ENCODE data around the gene MCOLN2. TPM values are rescaled to one million over a fixed set of nuclear protein-coding genes. Genes with fewer than 3 reads are reported as not detected.
"Not testable (repeated sequence)": the region's sequence is repeated elsewhere in the genome, so short reads cannot be mapped to it uniquely, and the experiment has no call there.

MCOLN2 gene
- total RNA-seq, 1 donor from 2014 or later = 0.96 TPM

DNA sequence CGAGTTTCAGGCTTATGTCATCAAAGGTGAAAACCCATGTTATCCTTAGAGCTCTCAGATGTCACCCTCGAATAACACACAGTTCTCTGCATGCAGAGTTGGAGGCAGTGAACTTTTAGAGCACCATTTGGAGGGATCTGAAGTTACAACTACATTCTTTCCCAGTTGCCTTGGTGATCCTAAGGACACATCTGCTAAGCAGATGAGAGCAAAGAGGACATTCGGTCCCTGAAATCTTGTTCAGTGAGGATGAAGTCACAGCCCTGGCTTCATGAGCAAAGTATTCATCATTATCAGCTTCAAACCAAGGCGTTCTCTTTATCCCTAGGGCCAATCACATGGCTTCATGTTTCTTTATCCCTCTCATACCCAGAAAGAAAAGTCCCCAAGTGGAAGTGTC, 23.1 kb upstream of the MCOLN2 start:
- TF ChIP-seq, protein P1, sequence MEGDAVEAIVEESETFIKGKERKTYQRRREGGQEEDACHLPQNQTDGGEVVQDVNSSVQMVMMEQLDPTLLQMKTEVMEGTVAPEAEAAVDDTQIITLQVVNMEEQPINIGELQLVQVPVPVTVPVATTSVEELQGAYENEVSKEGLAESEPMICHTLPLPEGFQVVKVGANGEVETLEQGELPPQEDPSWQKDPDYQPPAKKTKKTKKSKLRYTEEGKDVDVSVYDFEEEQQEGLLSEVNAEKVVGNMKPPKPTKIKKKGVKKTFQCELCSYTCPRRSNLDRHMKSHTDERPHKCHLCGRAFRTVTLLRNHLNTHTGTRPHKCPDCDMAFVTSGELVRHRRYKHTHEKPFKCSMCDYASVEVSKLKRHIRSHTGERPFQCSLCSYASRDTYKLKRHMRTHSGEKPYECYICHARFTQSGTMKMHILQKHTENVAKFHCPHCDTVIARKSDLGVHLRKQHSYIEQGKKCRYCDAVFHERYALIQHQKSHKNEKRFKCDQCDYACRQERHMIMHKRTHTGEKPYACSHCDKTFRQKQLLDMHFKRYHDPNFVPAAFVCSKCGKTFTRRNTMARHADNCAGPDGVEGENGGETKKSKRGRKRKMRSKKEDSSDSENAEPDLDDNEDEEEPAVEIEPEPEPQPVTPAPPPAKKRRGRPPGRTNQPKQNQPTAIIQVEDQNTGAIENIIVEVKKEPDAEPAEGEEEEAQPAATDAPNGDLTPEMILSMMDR (IDR thresholded peaks at IDR 0.05; ENCODE audit: unreplicated experiment) = no peak
- no peak for DNase-seq (ENCODE audit: low spot score in 2 of 2, unreplicated experiment in 2 of 2)
- Mint-ChIP-seq H3K27ac (no peak overlapping the region), H3K9me3 (peaks cover 3% of the 10 kb centered on the region), H3K27me3 (ENCODE audit: low read depth) (no peaks in the 10 kb centered on the region), H3K4me3 (no peak overlapping the region), H3K36me3 (no peaks in the 10 kb centered on the region), H3K4me1 (no peaks in the 10 kb centered on the region)

DNA sequence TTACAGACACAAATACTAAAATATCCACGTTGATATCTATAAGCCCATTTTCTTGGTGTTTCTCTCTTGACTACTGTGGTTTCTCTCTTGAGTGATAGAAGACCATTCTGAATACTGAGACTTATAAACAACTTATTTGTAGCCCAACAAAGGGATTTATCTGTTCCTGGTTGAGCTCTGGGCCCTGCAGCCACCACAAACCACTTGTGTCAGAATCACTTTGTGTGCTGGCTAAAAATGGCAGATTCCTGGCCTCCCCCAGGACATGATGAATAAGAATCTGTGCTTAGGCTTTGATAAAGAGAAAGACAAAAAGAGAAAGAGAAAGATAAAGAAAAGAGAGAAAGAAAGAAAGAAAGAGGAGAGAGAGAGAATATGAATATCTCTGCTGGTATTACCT, 18.9 kb upstream of the MCOLN2 start:
- Mint-ChIP-seq H3K27me3 (ENCODE audit: low read depth) (peaks cover 10% of the 10 kb centered on the region), H3K4me1 (no peaks in the 10 kb centered on the region), H3K9me3 (peaks cover 13% of the 10 kb centered on the region), H3K27ac (no peak overlapping the region), H3K36me3 (no peaks in the 10 kb centered on the region), H3K4me3 (no peak overlapping the region)
- DNase-seq (ENCODE audit: low spot score in 2 of 2, unreplicated experiment in 2 of 2) = no peak
- TF ChIP-seq, protein P1 (IDR thresholded peaks at IDR 0.05; ENCODE audit: unreplicated experiment) = no peak

GRCh38 chr1:85005641-85006040, 8.7 kb upstream of the MCOLN2 start:
- not testable (repeated sequence) for H3K4me3 Mint-ChIP-seq; H3K4me1 Mint-ChIP-seq; H3K36me3 Mint-ChIP-seq; H3K27ac Mint-ChIP-seq; DNase-seq (ENCODE audit: low spot score in 2 of 2, unreplicated experiment in 2 of 2)
- Mint-ChIP-seq H3K9me3 (peaks cover 50% of the 10 kb centered on the region), H3K27me3 (ENCODE audit: low read depth) (peaks cover 51% of the 10 kb centered on the region)

DNA sequence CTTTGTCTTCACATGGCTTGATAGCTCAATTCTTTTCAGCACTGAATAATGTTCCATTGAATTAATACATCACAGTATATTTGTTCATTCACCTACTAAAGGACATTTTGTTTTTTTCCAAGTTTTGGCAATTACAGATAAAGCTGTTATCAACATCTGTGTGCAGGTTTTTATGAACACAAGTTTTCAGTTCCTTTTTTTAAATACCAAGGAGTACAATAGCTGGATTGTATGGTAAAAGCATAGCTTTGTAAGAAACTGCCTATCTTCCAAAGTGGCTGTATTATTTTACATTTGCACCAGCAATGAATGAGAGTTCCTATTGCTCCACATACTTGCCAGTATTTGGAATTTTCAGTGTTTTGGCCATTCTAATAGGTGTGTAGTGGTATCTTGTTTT, 4.8 kb upstream of the MCOLN2 start:
- Mint-ChIP-seq H3K9me3 (peaks cover 28% of the 10 kb centered on the region), H3K27ac (no peak overlapping the region), H3K36me3 (peaks cover 4% of the 10 kb centered on the region), H3K4me3 (no peak overlapping the region), H3K4me1 (peaks cover 8% of the 10 kb centered on the region), H3K27me3 (ENCODE audit: low read depth) (peaks cover 74% of the 10 kb centered on the region)
- TF ChIP-seq, protein P1 (IDR thresholded peaks at IDR 0.05; ENCODE audit: unreplicated experiment) = no peak
- DNase-seq (ENCODE audit: low spot score in 2 of 2, unreplicated experiment in 2 of 2) = no peak

- Mint-ChIP-seq H3K4me3 (peak overlapping the region; percentile 61), H3K9me3 (peaks cover 12% of the 10 kb centered on the region), H3K27me3 (ENCODE audit: low read depth) (peaks cover 85% of the 10 kb centered on the region), H3K4me1 (peaks cover 8% of the 10 kb centered on the region), H3K36me3 (peaks cover 2% of the 10 kb centered on the region), H3K27ac (no peak overlapping the region)
- no peak for DNase-seq (ENCODE audit: low spot score in 2 of 2, unreplicated experiment in 2 of 2)
- TF ChIP-seq, protein P1 (IDR thresholded peaks at IDR 0.05; ENCODE audit: unreplicated experiment) = no peak
Observed at GRCh38 chr1:84998642-84999280, 1.8 kb upstream of the MCOLN2 start.

GRCh38 chr1:84997667-84998600, 1.0 kb upstream of the MCOLN2 start:
- H3K4me1 Mint-ChIP-seq = peaks cover 8% of the 10 kb centered on the region
- H3K4me3 Mint-ChIP-seq = peak overlapping the region; percentile 61
- no peak for DNase-seq (ENCODE audit: low spot score in 2 of 2, unreplicated experiment in 2 of 2)
- peaks cover 81% of the 10 kb centered on the region for H3K27me3 Mint-ChIP-seq (ENCODE audit: low read depth)
- peaks cover 2% of the 10 kb centered on the region for H3K36me3 Mint-ChIP-seq
- peaks cover 15% of the 10 kb centered on the region for H3K9me3 Mint-ChIP-seq
- H3K27ac Mint-ChIP-seq = no peak overlapping the region
- TF ChIP-seq, protein P1 (IDR thresholded peaks at IDR 0.05; ENCODE audit: unreplicated experiment) = no peak
